NCI-H460 (cell line): ENCODE results near the gene PARP15. TPM values are rescaled to one million over a fixed set of nuclear protein-coding genes. Genes with fewer than 3 reads are reported as not detected.
"Not testable (repeated sequence)": the region's sequence is repeated elsewhere in the genome, so short reads cannot be mapped to it uniquely, and the experiment has no call there.

Experiments used
- DNase-seq: peaks from one replicate; pipeline ENCODE4 v3.0.0-alpha.2; 2016; ENCODE audit warnings: low read depth; ENCODE audit errors: extremely low read depth
- total RNA-seq: library from RNA; depleted of rRNA; stranded (reverse); fragments of >200 nt; shearing (Covaris generic); gene quantifications from 2 replicates; pipeline ENCODE4 v1.2.3, GENCODE V29; 2014

The PARP15 gene
- total RNA-seq, 1 experiment from 2014 or later: not detected

- no peak for DNase-seq
Measured at GRCh38 chr3:122612696-122613095, 35.2 kb downstream of the PARP15 start.

GRCh38 chr3:122615303-122615702 is 37.9 kb downstream of the PARP15 start:
- no peak for DNase-seq

GRCh38 chr3:122618614-122619013 is 41.2 kb downstream of the PARP15 start:
- no peak for DNase-seq

GRCh38 chr3:122619040-122619439 is 41.6 kb downstream of the PARP15 start:
- no peak for DNase-seq

GRCh38 chr3:122620399-122620798 is 42.9 kb downstream of the PARP15 start:
- no peak for DNase-seq

- no peak for DNase-seq
Measured at GRCh38 chr3:122621112-122621511, 43.7 kb downstream of the PARP15 start.

GRCh38 chr3:122623031-122623829 is 45.8 kb downstream of the PARP15 start:
- DNase-seq: no peak

- DNase-seq: no peak
Measured at GRCh38 chr3:122626515-122627180, 49.2 kb downstream of the PARP15 start.

GRCh38 chr3:122627301-122627700 is 49.9 kb downstream of the PARP15 start:
- DNase-seq: no peak

GRCh38 chr3:122628567-122628966 is 51.1 kb downstream of the PARP15 start:
- no peak for DNase-seq

- DNase-seq: no peak
Measured at GRCh38 chr3:122629763-122630162, 52.3 kb downstream of the PARP15 start.

- no peak for DNase-seq
Measured at GRCh38 chr3:122635789-122636188, 58.3 kb downstream of the PARP15 start.

- no peak for DNase-seq
Measured at GRCh38 chr3:122636697-122637096, 59.2 kb downstream of the PARP15 start.

- DNase-seq: no peak
Measured at GRCh38 chr3:122640437-122640999, 63.1 kb downstream of the PARP15 start.

GRCh38 chr3:122642935-122643334 is 65.5 kb downstream of the PARP15 start:
- DNase-seq: no peak

GRCh38 chr3:122646146-122646988 is 68.9 kb downstream of the PARP15 start:
- DNase-seq: no peak

GRCh38 chr3:122651233-122651907 is 73.9 kb downstream of the PARP15 start:
- DNase-seq: not testable (repeated sequence)

- not testable (repeated sequence) for DNase-seq
Measured at GRCh38 chr3:122651962-122652361, 74.5 kb downstream of the PARP15 start.

- DNase-seq: not testable (repeated sequence)
Measured at GRCh38 chr3:122658336-122658735, 80.9 kb downstream of the PARP15 start.

- DNase-seq: no peak
Measured at GRCh38 chr3:122660297-122660974, 83.0 kb downstream of the PARP15 start.
